ENCODE results near the gene NPIPB2. TPM values are rescaled to one million over a fixed set of nuclear protein-coding genes. Genes with fewer than 3 reads are reported as not detected.
"Not testable (repeated sequence)": the region's sequence is repeated elsewhere in the genome, so short reads cannot be mapped to it uniquely, and the experiment has no call there.

NPIPB2 gene
- total RNA-seq, result 17.5 TPM
- 1 to 10 TPM in 1 of 4 donors, under 1 TPM in 2, not detected in 1; 0.44 to 3.7 (median 0.78) TPM for polyA plus RNA-seq

- ATAC-seq (ENCODE audit: low read depth in 2 of 2); DNase-seq; H3K27ac Mint-ChIP-seq; H3K36me3 Mint-ChIP-seq; H3K4me1 ChIP-seq (ENCODE audit: control insufficient read depth, insufficient read depth, low read length, poor library complexity, severe bottlenecking); H3K9me3 ChIP-seq (ENCODE audit: control insufficient read depth in 2 of 2, low read length in 2 of 2); H3K27me3 ChIP-seq (ENCODE audit: control insufficient read depth, insufficient read depth, low read length); H3K36me3 ChIP-seq (ENCODE audit: control insufficient read depth, insufficient read depth, low read length); H3K4me3 ChIP-seq (ENCODE audit: low read depth, low read length); H3K27me3 Mint-ChIP-seq; H3K27ac ChIP-seq (ENCODE audit: insufficient read depth, low read length, poor library complexity, severe bottlenecking); H3K4me1 Mint-ChIP-seq; H3K4me3 Mint-ChIP-seq; H3K9me3 Mint-ChIP-seq: not testable (repeated sequence)
These were observed at the start of gene NPIPB2 for GRCh38 chr16:11941945-11942344. Gene NPIPB2, minus strand, starts transcription at chr16:11942045. Its CDS starts 0 bp downstream, at chr16:11942045.

GRCh38 chr16:11990702-11991390, 49.0 kb upstream of the NPIPB2 start:
- Histone ChIP-seq H3K27ac (ENCODE audit: insufficient read depth, low read length, poor library complexity, severe bottlenecking) (no peak overlapping the region), H3K4me3 (ENCODE audit: low read depth, low read length) (no peak overlapping the region), H3K4me1 (ENCODE audit: control insufficient read depth, insufficient read depth, low read length, poor library complexity, severe bottlenecking) (no peaks in the 10 kb centered on the region), H3K36me3 (ENCODE audit: control insufficient read depth, insufficient read depth, low read length) (no peaks in the 10 kb centered on the region), H3K9me3 (ENCODE audit: control insufficient read depth in 2 of 2, low read length in 2 of 2) (no peaks in the 10 kb centered on the region), H3K27me3 (ENCODE audit: control insufficient read depth, insufficient read depth, low read length) (no peaks in the 10 kb centered on the region)
- H3K4me3 Mint-ChIP-seq, result no peak overlapping the region
- no peaks in the 10 kb centered on the region for H3K27me3 Mint-ChIP-seq
- peaks cover 0 to 9% (median 2%) of the 10 kb centered on the region in 4 donors for H3K4me1 Mint-ChIP-seq
- H3K9me3 Mint-ChIP-seq, result peaks cover 0 to 1% (median 0%) of the 10 kb centered on the region in 7 donors
- H3K36me3 Mint-ChIP-seq, result peaks cover 7% of the 10 kb centered on the region
- no peak for ATAC-seq (ENCODE audit: low read depth in 2 of 2)
- no peak for DNase-seq
- peak overlapping the region in 1 of 3 donors; percentile 33 for H3K27ac Mint-ChIP-seq

GRCh38 chr16:11988258-11988978, 46.6 kb upstream of the NPIPB2 start:
- Mint-ChIP-seq H3K9me3 (peaks cover 0 to 1% (median 0%) of the 10 kb centered on the region in 7 donors), H3K27me3 (no peaks in the 10 kb centered on the region), H3K4me1 (peaks cover 0 to 11% (median 6%) of the 10 kb centered on the region in 4 donors), H3K4me3 (no peak overlapping the region), H3K36me3 (peaks cover 15% of the 10 kb centered on the region), H3K27ac (no peak overlapping the region)
- ATAC-seq (ENCODE audit: low read depth in 2 of 2) (no peak), DNase-seq (no peak)
- no peak overlapping the region for H3K27ac ChIP-seq (ENCODE audit: insufficient read depth, low read length, poor library complexity, severe bottlenecking)
- no peaks in the 10 kb centered on the region for H3K27me3 ChIP-seq (ENCODE audit: control insufficient read depth, insufficient read depth, low read length)
- no peaks in the 10 kb centered on the region for H3K4me1 ChIP-seq (ENCODE audit: control insufficient read depth, insufficient read depth, low read length, poor library complexity, severe bottlenecking)
- H3K4me3 ChIP-seq (ENCODE audit: low read depth, low read length), result no peak overlapping the region
- no peaks in the 10 kb centered on the region for H3K9me3 ChIP-seq (ENCODE audit: control insufficient read depth in 2 of 2, low read length in 2 of 2)
- H3K36me3 ChIP-seq (ENCODE audit: control insufficient read depth, insufficient read depth, low read length), result no peaks in the 10 kb centered on the region

- Mint-ChIP-seq H3K9me3 (no peaks in the 10 kb centered on the region), H3K27ac (peak overlapping the region in 1 of 3 donors; percentile 23)
These were observed 44.7 kb upstream of the NPIPB2 start for GRCh38 chr16:11986521-11987057.

GRCh38 chr16:11985250-11985649, 43.4 kb upstream of the NPIPB2 start:
- no peak overlapping the region for H3K27ac Mint-ChIP-seq
- H3K4me1 Mint-ChIP-seq, result peaks cover 0 to 18% (median 6%) of the 10 kb centered on the region in 4 donors
- no peaks in the 10 kb centered on the region for H3K27me3 Mint-ChIP-seq
- Histone ChIP-seq H3K27me3 (ENCODE audit: control insufficient read depth, insufficient read depth, low read length) (no peaks in the 10 kb centered on the region), H3K9me3 (ENCODE audit: control insufficient read depth in 2 of 2, low read length in 2 of 2) (no peaks in the 10 kb centered on the region), H3K27ac (ENCODE audit: insufficient read depth, low read length, poor library complexity, severe bottlenecking) (no peak overlapping the region), H3K4me1 (ENCODE audit: control insufficient read depth, insufficient read depth, low read length, poor library complexity, severe bottlenecking) (no peaks in the 10 kb centered on the region), H3K4me3 (ENCODE audit: low read depth, low read length) (no peak overlapping the region), H3K36me3 (ENCODE audit: control insufficient read depth, insufficient read depth, low read length) (no peaks in the 10 kb centered on the region)
- ATAC-seq (ENCODE audit: low read depth in 2 of 2) (no peak), DNase-seq (no peak)
- peaks cover 13% of the 10 kb centered on the region for H3K36me3 Mint-ChIP-seq
- H3K4me3 Mint-ChIP-seq, result no peak overlapping the region
- no peaks in the 10 kb centered on the region for H3K9me3 Mint-ChIP-seq

More at GRCh38 chr16:11986521-11987057, 44.7 kb upstream of the NPIPB2 start:
- Histone ChIP-seq H3K4me3 (ENCODE audit: low read depth, low read length) (no peak overlapping the region), H3K36me3 (ENCODE audit: control insufficient read depth, insufficient read depth, low read length) (no peaks in the 10 kb centered on the region), H3K27me3 (ENCODE audit: control insufficient read depth, insufficient read depth, low read length) (no peaks in the 10 kb centered on the region), H3K27ac (ENCODE audit: insufficient read depth, low read length, poor library complexity, severe bottlenecking) (no peak overlapping the region), H3K9me3 (ENCODE audit: control insufficient read depth in 2 of 2, low read length in 2 of 2) (no peaks in the 10 kb centered on the region), H3K4me1 (ENCODE audit: control insufficient read depth, insufficient read depth, low read length, poor library complexity, severe bottlenecking) (no peaks in the 10 kb centered on the region)
- Mint-ChIP-seq H3K36me3 (peaks cover 16% of the 10 kb centered on the region), H3K4me1 (peaks cover 0 to 13% (median 7%) of the 10 kb centered on the region in 4 donors), H3K4me3 (no peak overlapping the region), H3K27me3 (no peaks in the 10 kb centered on the region)
- no peak for ATAC-seq (ENCODE audit: low read depth in 2 of 2)
- no peak for DNase-seq

- peaks cover 0 to 43% (median 31%) of the 10 kb centered on the region in 4 donors for H3K4me1 Mint-ChIP-seq
- no peaks in the 10 kb centered on the region for H3K9me3 Mint-ChIP-seq
- H3K36me3 ChIP-seq (ENCODE audit: control insufficient read depth, insufficient read depth, low read length), result no peaks in the 10 kb centered on the region
- H3K27me3 Mint-ChIP-seq, result no peaks in the 10 kb centered on the region
- H3K4me3 Mint-ChIP-seq, result peak overlapping the region in 1 of 4 donors; percentile 72
- ATAC-seq (ENCODE audit: low read depth in 2 of 2) (no peak), DNase-seq (no peak)
- H3K27ac ChIP-seq (ENCODE audit: insufficient read depth, low read length, poor library complexity, severe bottlenecking), result no peak overlapping the region
- H3K36me3 Mint-ChIP-seq, result peaks cover 9% of the 10 kb centered on the region
- H3K27me3 ChIP-seq (ENCODE audit: control insufficient read depth, insufficient read depth, low read length), result no peaks in the 10 kb centered on the region
- H3K27ac Mint-ChIP-seq, result no peak overlapping the region
- peaks cover 23% of the 10 kb centered on the region for H3K4me1 ChIP-seq (ENCODE audit: control insufficient read depth, insufficient read depth, low read length, poor library complexity, severe bottlenecking)
- no peaks in the 10 kb centered on the region for H3K9me3 ChIP-seq (ENCODE audit: control insufficient read depth in 2 of 2, low read length in 2 of 2)
- no peak overlapping the region for H3K4me3 ChIP-seq (ENCODE audit: low read depth, low read length)
These were observed 38.4 kb upstream of the NPIPB2 start for GRCh38 chr16:11980136-11980844.

- no peaks in the 10 kb centered on the region for H3K9me3 ChIP-seq (ENCODE audit: control insufficient read depth in 2 of 2, low read length in 2 of 2)
- H3K4me3 Mint-ChIP-seq, result peak overlapping the region in 2 of 4 donors; percentile 76 to 94
- ATAC-seq (ENCODE audit: low read depth in 2 of 2), result no peak
- H3K27ac ChIP-seq (ENCODE audit: insufficient read depth, low read length, poor library complexity, severe bottlenecking), result no peak overlapping the region
- no peak overlapping the region for H3K4me3 ChIP-seq (ENCODE audit: low read depth, low read length)
- H3K27me3 ChIP-seq (ENCODE audit: control insufficient read depth, insufficient read depth, low read length), result no peaks in the 10 kb centered on the region
- H3K36me3 Mint-ChIP-seq, result peaks cover 4% of the 10 kb centered on the region
- no peaks in the 10 kb centered on the region for H3K36me3 ChIP-seq (ENCODE audit: control insufficient read depth, insufficient read depth, low read length)
- no peak overlapping the region for H3K27ac Mint-ChIP-seq
- no peaks in the 10 kb centered on the region for H3K27me3 Mint-ChIP-seq
- H3K4me1 Mint-ChIP-seq, result peaks cover 0 to 45% (median 26%) of the 10 kb centered on the region in 4 donors
- peaks cover 23% of the 10 kb centered on the region for H3K4me1 ChIP-seq (ENCODE audit: control insufficient read depth, insufficient read depth, low read length, poor library complexity, severe bottlenecking)
- DNase-seq, result no peak
- H3K9me3 Mint-ChIP-seq, result no peaks in the 10 kb centered on the region
These were observed 37.3 kb upstream of the NPIPB2 start for GRCh38 chr16:11979013-11979672.

All from CD4-positive, CD25-positive, alpha-beta regulatory T cell (primary cell).